Sigmoid colon (tissue), 7 donors: ENCODE data around the gene MCCC1. TPM values are rescaled to one million over a fixed set of nuclear protein-coding genes. Genes with fewer than 3 reads are reported as not detected.
A peak's percentile ranks its signal among the peaks of the same experiment; 100 is the strongest.

Experiments
- DNase-seq: peaks from one replicate; pipeline ENCODE4 v3.0.0-alpha.2; 2019
- H3K27ac ChIP-seq, 4 donors: fragments of 200-600 bp; sonication (generic); one replicate each; pipeline ENCODE4 v1.5.1; 2016 to 2019; ENCODE audit warnings: mild to moderate bottlenecking in 1 of 4
- H3K27me3 ChIP-seq, 3 donors: fragments of 200-600 bp; sonication (generic); one replicate each; pipeline ENCODE4 v1.5.1; 2019; ENCODE audit warnings: mild to moderate bottlenecking in 1 of 3
- H3K36me3 ChIP-seq, 4 donors: fragments of 200-600 bp; sonication (generic); one replicate each; pipeline ENCODE4 v1.5.1; 2016 to 2019
- H3K4me1 ChIP-seq, 4 donors: fragments of 200-600 bp; sonication (generic); one replicate each; pipeline ENCODE4 v1.5.1; 2017 to 2019
- H3K4me3 ChIP-seq, 4 donors: fragments of 200-600 bp; sonication (generic); one replicate each; pipeline ENCODE4 v1.5.1; 2017 to 2019; ENCODE audit warnings: mild to moderate bottlenecking in 2 of 4, moderate library complexity in 1 of 4
- H3K9me3 ChIP-seq, 4 donors: fragments of 200-600 bp in 3 of 4; sonication (generic) in 3 of 4; one replicate each; pipeline versions ENCODE4 v1.5.1 to v1.6.1; 2013 to 2019
- CTCF ChIP-seq, 4 experiments: fragments of 450-650 bp in 3 of 4; fragments of 200-600 bp in 1 of 4; IDR thresholded peaks; one replicate each; pipeline ENCODE4 v1.5.1; 2016 to 2019; ENCODE audit warnings: antibody characterized with exemption in 4 of 4, mild to moderate bottlenecking in 3 of 4, moderate library complexity in 2 of 4
- EP300 ChIP-seq, 4 donors: sonication (generic); formaldehyde crosslinking; IDR thresholded peaks; one replicate each; pipeline ENCODE4 v1.6.1; 2017; ENCODE audit warnings: antibody characterized with exemption in 4 of 4
- POLR2A ChIP-seq, 2 donors: fragments of 450-650 bp; IDR thresholded peaks; one replicate each; pipeline ENCODE4 v1.6.1; 2016; ENCODE audit warnings: antibody characterized with exemption in 2 of 2, mild to moderate bottlenecking in 2 of 2, moderate library complexity in 2 of 2
- POLR2AphosphoS5 ChIP-seq, 4 donors: sonication (generic); formaldehyde crosslinking; IDR thresholded peaks; one replicate each; pipeline ENCODE4 v1.6.1; 2017; ENCODE audit warnings: antibody characterized with exemption in 4 of 4
- WGBS, 2 donors: extraction: QIAGEN DNeasy Blood & Tissue Kit; methylation state at CpG; one replicate each; pipeline ENCODE4 v1.1.7; 2013; 5-methylcytosine and 5-hydroxymethylcytosine counted together
- intact Hi-C: fragments of 100-400 bp; cut with DNase I; formaldehyde crosslinking; loops from one replicate; pipeline ENCODE4 v1.15.1; 2023
- polyA plus RNA-seq, 3 donors: library from polyadenylated mRNA; stranded (reverse); fragments of 200-250 nt; gene quantifications; one replicate each; pipeline ENCODE4 v1.2.3, GENCODE V29; 2013
- total RNA-seq, 4 donors: library from RNA; depleted of rRNA; stranded (reverse); fragments of >200 nt; gene quantifications; one replicate each; pipeline ENCODE4 v1.1.0, GENCODE V29; 2016
- donor health status: healthy with polysubstance abuse.
- donor health status: Bipolar disorder and iron deficiency.
- donor health status: healthy.

The MCCC1 gene
- total RNA-seq (10 to 100 TPM; 19.7 to 28.2 (median 21.5) TPM), polyA plus RNA-seq (10 to 100 TPM; 18.0 to 26.8 (median 21.4) TPM)

- H3K36me3 ChIP-seq = no peaks in the 10 kb centered on the region
- H3K4me1 ChIP-seq = peaks cover 0 to 22% (median 16%) of the 10 kb centered on the region in 4 donors
- intact Hi-C loops = loop anchor here (5.0 kb wide), 1 partner anchor 117 kb away; the partner anchor contains the start of gene DCUN1D1
- peak; percentile 86 to 94 (median 92) for TF ChIP-seq POLR2AphosphoS5 (IDR thresholded peaks at IDR 0.05)
- TF ChIP-seq POLR2A (IDR thresholded peaks at IDR 0.05) = peak; percentile 45 to 70
- TF ChIP-seq EP300 (IDR thresholded peaks at IDR 0.05) = peak in 2 of 4 donors; percentile 32 to 79
- no peak for TF ChIP-seq CTCF (IDR thresholded peaks at IDR 0.05)
- no peaks in the 10 kb centered on the region for H3K9me3 ChIP-seq
- no peaks in the 10 kb centered on the region for H3K27me3 ChIP-seq
- WGBS, 2 donors = 0% methylated on average over 60 of the region's 60 CpGs
- DNase-seq = peak; percentile 99
- peak within 1 kb of the TSS; percentile 83 to 93 (median 91) for H3K27ac ChIP-seq
- peak within 1 kb of the TSS; percentile 64 to 95 (median 80) for H3K4me3 ChIP-seq
These were observed at the start of gene MCCC1 for GRCh38 chr3:183099026-183099837. Gene MCCC1 (minus strand): TSS chr3:183099496. CDS start chr3:183099440, 56 bp downstream.

- no peaks in the 10 kb centered on the region for H3K9me3 ChIP-seq
- H3K4me1 ChIP-seq = no peaks in the 10 kb centered on the region
- no peak overlapping the region for H3K27ac ChIP-seq
- H3K27me3 ChIP-seq = no peaks in the 10 kb centered on the region
- H3K4me3 ChIP-seq = no peak overlapping the region
- WGBS, 2 donors = 67 to 69% methylated on average over 4 of the region's 4 CpGs
- intact Hi-C loops = no loop called here
- no peak for DNase-seq
- H3K36me3 ChIP-seq = no peaks in the 10 kb centered on the region
- no peak for TF ChIP-seq POLR2A (IDR thresholded peaks at IDR 0.05)
- TF ChIP-seq CTCF (IDR thresholded peaks at IDR 0.05) = no peak
- no peak for TF ChIP-seq POLR2AphosphoS5 (IDR thresholded peaks at IDR 0.05)
- no peak for TF ChIP-seq EP300 (IDR thresholded peaks at IDR 0.05)
These were observed 48.8 kb upstream of the MCCC1 start for GRCh38 chr3:183148056-183148455.

- no peak for DNase-seq
- intact Hi-C loops = no loop called here
- 86 to 92% methylated on average over 1 of the region's 1 CpG for WGBS, 2 donors
- Histone ChIP-seq H3K4me3 (no peak overlapping the region), H3K27me3 (no peaks in the 10 kb centered on the region), H3K4me1 (no peaks in the 10 kb centered on the region), H3K36me3 (no peaks in the 10 kb centered on the region), H3K27ac (no peak overlapping the region), H3K9me3 (no peaks in the 10 kb centered on the region)
- TF ChIP-seq POLR2A (IDR thresholded peaks at IDR 0.05) (no peak), EP300 (IDR thresholded peaks at IDR 0.05) (no peak), CTCF (IDR thresholded peaks at IDR 0.05) (no peak), POLR2AphosphoS5 (IDR thresholded peaks at IDR 0.05) (no peak)
These were observed 45.1 kb upstream of the MCCC1 start for GRCh38 chr3:183144363-183144762.

GRCh38 chr3:183142199-183142598, 42.9 kb upstream of the MCCC1 start:
- H3K4me1 ChIP-seq = no peaks in the 10 kb centered on the region
- intact Hi-C loops = no loop called here
- H3K9me3 ChIP-seq = no peaks in the 10 kb centered on the region
- no peaks in the 10 kb centered on the region for H3K27me3 ChIP-seq
- H3K4me3 ChIP-seq = no peak overlapping the region
- no peak for DNase-seq
- H3K36me3 ChIP-seq = no peaks in the 10 kb centered on the region
- H3K27ac ChIP-seq = no peak overlapping the region
- WGBS, 2 donors = 77 to 81% methylated on average over 11 of the region's 11 CpGs
- TF ChIP-seq POLR2AphosphoS5 (IDR thresholded peaks at IDR 0.05) (no peak), POLR2A (IDR thresholded peaks at IDR 0.05) (no peak), CTCF (IDR thresholded peaks at IDR 0.05) (no peak), EP300 (IDR thresholded peaks at IDR 0.05) (no peak)
